IPS DF 4.7 (cell line): Measurements from ENCODE around the gene MMP17.

Experiments used
- DNase-seq: peaks from one replicate; pipeline ENCODE4 v3.0.0-alpha.2; 2013; ENCODE audit warnings: low spot score; ENCODE audit errors: extremely low read depth

Gene MMP17

DNA sequence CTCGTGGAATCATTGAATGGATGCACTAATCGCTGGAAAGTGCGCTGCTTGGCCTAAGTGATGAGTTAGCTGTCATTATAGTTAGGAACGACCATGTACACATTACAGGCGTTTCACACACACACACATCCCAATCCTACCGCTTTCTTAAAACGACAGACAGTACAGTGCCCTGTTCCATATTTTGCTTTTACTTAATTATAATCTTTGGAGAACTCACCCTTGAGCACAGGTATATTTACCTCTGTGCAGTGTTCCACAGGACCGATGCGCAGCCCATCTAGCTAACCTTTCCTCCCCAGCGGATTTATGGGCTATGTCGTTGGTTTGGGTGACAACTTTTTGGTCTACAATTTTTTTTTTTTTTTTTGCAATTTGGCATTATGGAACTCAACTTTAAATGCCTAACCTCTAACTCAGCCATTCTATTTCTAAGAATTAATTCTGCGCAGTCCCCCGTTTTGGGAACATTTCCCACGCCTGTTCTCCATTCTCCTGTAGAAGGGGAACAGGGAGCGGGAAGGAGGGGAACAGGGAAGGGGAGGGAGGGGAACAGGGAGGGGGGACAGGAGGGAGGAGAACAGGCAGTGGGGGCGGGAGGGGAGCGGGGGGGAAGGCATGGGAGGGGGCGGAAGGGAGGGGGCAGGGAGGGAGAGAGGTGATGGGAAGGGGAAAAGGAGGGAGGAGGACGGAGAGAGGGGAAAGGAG is 65.6 kb downstream of the MMP17 start:
- DNase-seq, result no peak

DNA sequence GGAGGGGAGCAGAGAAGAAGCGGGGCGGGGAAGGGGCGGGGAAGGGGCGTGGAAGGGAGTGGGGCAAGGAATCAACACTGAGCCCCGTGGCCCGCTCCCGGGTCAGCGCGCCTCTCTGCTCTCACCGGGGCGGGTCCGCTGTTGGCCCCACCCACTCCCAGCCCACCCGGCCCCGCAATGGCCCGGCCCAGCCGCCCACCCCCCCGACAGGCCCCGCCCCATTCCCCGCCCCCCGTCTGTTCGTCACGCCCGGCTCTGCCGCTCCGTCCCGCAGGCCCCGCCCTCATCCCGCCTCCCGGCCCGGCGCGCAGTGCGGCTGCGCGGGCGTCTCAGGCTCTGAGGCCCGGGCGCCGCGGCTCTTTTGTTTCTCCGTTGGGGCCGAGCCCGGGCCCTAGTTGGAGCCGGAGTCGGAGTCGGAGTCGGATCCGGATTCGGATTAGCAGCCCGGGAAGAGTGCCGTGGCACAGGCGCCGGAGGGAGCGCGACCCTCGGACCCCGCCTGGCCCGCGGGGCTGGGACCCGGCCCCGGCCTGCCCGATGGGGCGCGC is 66.2 kb downstream of the MMP17 start, which contains the start of gene ULK1:
TSS of gene ULK1 (plus strand) at position 310 of the 548 bp plus-strand sequence. CDS start 380 bp downstream, outside the sequence.
- no peak for DNase-seq

DNA sequence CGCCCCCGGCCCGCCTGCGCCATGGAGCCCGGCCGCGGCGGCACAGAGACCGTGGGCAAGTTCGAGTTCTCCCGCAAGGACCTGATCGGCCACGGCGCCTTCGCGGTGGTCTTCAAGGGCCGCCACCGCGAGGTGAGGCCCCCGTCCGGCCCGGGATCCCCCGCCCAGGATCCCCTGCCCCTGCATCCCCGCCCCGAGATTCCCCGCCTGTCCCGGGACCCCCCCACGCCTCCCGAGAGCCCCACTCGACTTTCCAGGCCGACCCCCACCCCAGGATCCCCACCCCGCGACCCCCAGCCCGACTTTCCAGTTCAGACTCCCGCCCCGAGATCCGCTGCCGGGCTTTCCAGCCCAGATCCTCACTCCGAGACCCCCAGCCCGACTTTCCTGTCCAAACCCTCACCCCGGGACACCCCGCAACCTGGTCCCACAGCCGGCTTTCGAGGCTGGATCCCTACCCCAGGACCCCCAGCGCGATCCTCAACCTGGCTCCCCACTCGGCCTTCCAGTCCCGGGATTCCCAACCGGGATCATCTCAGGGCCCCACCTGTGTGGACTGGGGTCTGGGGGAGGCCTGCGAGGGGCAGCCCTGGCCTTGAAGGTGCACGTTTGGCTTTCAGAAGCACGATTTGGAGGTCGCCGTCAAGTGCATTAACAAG is 66.9 kb downstream of the MMP17 start:
- DNase-seq, result no peak

DNA sequence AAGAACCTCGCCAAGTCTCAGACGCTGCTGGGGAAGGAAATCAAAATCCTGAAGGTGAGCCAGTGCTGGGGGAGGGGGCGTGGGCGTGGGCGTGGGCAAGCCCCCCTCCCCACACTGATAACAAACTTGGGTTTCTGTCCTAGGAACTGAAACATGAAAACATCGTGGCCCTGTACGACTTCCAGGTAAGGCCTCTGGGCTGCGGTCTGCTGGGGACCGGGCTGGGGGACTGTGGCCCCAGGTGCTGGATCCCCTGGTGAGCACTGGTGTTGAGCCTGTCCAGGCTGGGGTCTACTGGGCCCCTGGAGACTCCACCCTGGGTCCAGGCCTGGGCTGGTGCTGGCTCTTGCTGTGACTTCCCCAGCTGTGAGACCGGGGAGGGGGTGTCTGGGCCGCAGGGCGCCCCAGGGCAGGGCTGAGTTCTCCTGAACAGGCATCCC is 67.5 kb downstream of the MMP17 start:
- DNase-seq, result no peak

DNA sequence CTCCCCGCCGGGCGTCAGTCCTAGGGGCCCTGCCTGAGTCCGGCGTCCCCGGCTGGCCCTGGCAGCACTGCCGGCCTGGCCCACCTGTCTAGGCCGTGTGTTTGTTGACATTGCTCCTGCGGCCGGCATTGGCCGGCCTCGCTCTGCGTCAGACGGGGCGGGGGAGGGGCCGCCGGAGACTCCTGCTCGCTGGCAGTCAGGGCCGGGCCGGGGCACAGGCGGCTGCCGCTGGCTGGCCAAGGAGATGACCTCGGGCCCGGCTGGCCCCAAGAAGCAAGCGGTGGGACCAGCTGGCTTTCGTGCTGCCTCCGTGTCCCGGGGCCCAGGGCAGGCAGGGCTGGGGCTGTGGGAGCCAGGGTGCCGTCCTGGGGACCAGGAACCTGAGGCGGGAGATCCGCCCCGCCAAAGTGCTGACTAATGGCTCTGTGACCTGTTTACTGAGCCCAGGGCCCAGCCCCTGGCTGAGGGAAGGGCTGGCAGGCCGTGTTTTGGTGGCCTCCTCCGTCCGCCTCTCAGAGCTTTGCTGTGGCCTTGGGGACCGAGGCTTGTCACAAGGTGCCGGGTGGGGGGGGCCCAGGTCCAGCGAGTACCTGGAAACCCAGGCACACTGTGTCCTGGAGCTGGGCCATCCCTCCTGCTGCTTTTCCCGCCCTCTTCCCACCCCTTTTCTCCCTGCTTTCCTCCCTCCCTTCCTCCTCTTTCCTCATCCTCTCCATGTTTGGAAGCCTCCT is 68.1 kb downstream of the MMP17 start:
- DNase-seq, result no peak

DNA sequence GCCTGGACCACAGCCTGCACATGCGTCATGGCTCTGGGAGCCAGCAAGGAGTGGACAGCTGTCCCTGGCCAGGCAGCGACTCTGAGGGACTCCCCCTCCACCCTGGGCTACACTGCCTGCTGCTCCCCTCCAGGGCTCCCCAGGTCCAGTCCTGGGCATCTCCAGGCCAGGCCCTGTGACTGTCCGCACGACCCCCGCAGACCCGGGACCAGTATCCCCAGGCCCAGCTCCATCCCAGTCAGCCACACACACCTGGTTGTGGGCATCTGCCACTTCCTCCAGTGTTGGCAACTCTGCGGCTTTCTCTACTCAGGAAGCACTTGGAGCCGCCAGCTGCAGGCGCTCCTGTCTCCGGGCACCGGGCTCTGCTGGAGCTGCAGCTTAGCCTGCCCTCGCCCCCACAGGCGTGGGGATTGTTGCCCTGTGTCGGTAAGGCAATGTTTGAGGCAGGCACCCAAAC is 68.6 kb downstream of the MMP17 start:
- DNase-seq, result no peak

DNA sequence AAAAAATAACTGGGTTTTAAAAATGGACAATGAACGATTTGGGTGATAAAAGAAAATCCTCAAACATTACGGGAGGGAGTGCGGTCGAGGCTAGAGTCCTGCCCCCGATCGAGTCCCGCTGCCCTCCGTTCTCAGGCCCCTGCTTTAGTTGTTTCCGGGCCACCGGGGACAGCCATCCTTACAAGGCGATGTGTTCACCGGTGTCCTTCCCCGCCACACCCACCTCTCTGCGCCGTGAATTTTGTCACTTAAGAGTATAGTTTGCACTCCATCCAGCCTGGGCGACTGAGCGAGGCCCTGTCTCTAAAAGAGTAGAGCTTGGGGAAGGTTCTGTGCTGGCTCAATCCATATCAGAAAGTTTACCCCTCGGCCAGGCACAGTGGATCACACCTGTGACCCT is 69.1 kb downstream of the MMP17 start:
- no peak for DNase-seq

DNA sequence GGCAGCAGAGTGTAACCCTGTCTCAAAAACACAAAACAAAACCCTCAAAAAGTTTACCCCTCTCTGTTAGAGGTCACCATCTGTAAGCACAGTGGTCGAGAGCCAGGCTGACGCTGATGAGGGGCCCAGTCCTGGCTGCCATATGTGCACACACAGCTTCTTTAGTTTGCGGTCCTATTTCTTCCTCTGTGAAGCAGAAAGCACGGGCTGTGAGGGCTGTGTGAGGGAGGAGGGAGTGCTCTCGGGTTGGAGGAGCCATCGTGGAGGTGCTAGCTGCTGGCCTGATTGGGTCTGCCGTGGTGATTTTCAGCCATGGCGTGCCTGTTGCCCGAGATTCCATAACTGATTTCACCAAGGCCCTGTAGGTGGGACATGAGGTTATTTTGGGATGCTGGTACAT is 69.7 kb downstream of the MMP17 start:
- no peak for DNase-seq

DNA sequence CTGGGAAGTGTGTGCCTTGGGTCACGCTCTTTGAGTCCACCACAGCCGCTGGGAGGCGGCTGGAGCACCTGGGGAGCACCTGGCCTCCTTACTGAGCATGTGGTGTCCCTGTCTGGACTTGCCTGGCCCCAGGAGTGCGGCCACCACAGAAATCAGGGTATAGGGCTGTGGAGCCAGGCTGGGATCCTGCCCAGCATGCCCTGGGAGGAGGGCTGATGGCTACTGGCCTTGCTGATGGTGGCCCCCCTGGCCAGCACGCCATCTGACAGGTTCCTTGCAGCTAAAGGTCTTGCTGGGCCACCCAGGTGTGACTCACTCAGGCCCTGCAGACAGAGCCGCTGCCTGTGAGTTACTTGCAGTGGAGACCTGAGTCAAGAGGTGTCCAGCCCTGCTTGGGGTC is 72.2 kb downstream of the MMP17 start:
- no peak for DNase-seq
